Measurements from ENCODE around the gene CA14.

The CA14 gene

GRCh38 chr1:150268705-150269403 is 11.3 kb downstream of the CA14 start, which contains the start of gene APH1A:
APH1A (minus strand) TSS chr1:150269016; CDS start chr1:150268810, 206 bp downstream.
- peak within 1 kb of the TSS; percentile 85 for H3K4me2 ChIP-seq (ENCODE audit: low read depth, low read length, poor library complexity, severe bottlenecking)
- no peaks in the 10 kb centered on the region for H3K9me3 ChIP-seq (ENCODE audit: insufficient read depth, low read length)
- peaks cover 17% of the 10 kb centered on the region for H3K79me2 ChIP-seq (ENCODE audit: insufficient read depth, low read length)
- H4K20me1 ChIP-seq (ENCODE audit: low read depth, low read length): no peaks in the 10 kb centered on the region
- TF ChIP-seq CTCF (IDR thresholded peaks at IDR 0.05; ENCODE audit: insufficient read depth, low read length, poor library complexity, severe bottlenecking) (no peak), EZH2phosphoT487 (conservative IDR thresholded peaks at IDR 0.05; ENCODE audit: low read length) (no peak)
- H2AFZ ChIP-seq (ENCODE audit: low read depth, low read length, severe bottlenecking): peak within 1 kb of the TSS; percentile 95
- H3K36me3 ChIP-seq (ENCODE audit: low read length): no peaks in the 10 kb centered on the region
- H3K27ac ChIP-seq (ENCODE audit: low read depth, low read length): peak within 1 kb of the TSS; percentile 60
- H3K4me3 ChIP-seq (ENCODE audit: insufficient read depth, low read length, poor library complexity, severe bottlenecking): peak within 1 kb of the TSS; percentile 94
- H3F3A ChIP-seq (ENCODE audit: insufficient read depth): peaks cover 3% of the 10 kb centered on the region; the same call in 1 of the 2 replicates
- peak within 1 kb of the TSS; percentile 97 for H3K9ac ChIP-seq (ENCODE audit: low read length)
- no peaks in the 10 kb centered on the region for H3K27me3 ChIP-seq (ENCODE audit: low read length)
- no peaks in the 10 kb centered on the region for H3K9me2 ChIP-seq (replicated peaks; ENCODE audit: insufficient read depth, low read length)

- peak overlapping the region; percentile 85 for H3K4me2 ChIP-seq (ENCODE audit: low read depth, low read length, poor library complexity, severe bottlenecking)
- no peaks in the 10 kb centered on the region for H4K20me1 ChIP-seq (ENCODE audit: low read depth, low read length)
- no peak overlapping the region for H3K27ac ChIP-seq (ENCODE audit: low read depth, low read length)
- H2AFZ ChIP-seq (ENCODE audit: low read depth, low read length, severe bottlenecking): peak overlapping the region; percentile 95
- no peaks in the 10 kb centered on the region for H3K36me3 ChIP-seq (ENCODE audit: low read length)
- no peaks in the 10 kb centered on the region for H3K27me3 ChIP-seq (ENCODE audit: low read length)
- peaks cover 17% of the 10 kb centered on the region for H3K79me2 ChIP-seq (ENCODE audit: insufficient read depth, low read length)
- no peaks in the 10 kb centered on the region for H3K9me2 ChIP-seq (replicated peaks; ENCODE audit: insufficient read depth, low read length)
- H3K9me3 ChIP-seq (ENCODE audit: insufficient read depth, low read length): no peaks in the 10 kb centered on the region
- H3F3A ChIP-seq (ENCODE audit: insufficient read depth): peaks cover 1% of the 10 kb centered on the region; the same call in 1 of the 2 replicates
- peak overlapping the region; percentile 94 for H3K4me3 ChIP-seq (ENCODE audit: insufficient read depth, low read length, poor library complexity, severe bottlenecking)
- TF ChIP-seq CTCF (IDR thresholded peaks at IDR 0.05; ENCODE audit: insufficient read depth, low read length, poor library complexity, severe bottlenecking) (no peak), EZH2phosphoT487 (conservative IDR thresholded peaks at IDR 0.05; ENCODE audit: low read length) (no peak)
- peak overlapping the region; percentile 97 for H3K9ac ChIP-seq (ENCODE audit: low read length)
These were observed 11.9 kb downstream of the CA14 start for GRCh38 chr1:150269451-150269850.

- no peak overlapping the region for H2AFZ ChIP-seq (ENCODE audit: low read depth, low read length, severe bottlenecking)
- H3K4me2 ChIP-seq (ENCODE audit: low read depth, low read length, poor library complexity, severe bottlenecking): no peak overlapping the region
- H3F3A ChIP-seq (ENCODE audit: insufficient read depth): no peaks in the 10 kb centered on the region
- H3K27me3 ChIP-seq (ENCODE audit: low read length): no peaks in the 10 kb centered on the region
- H3K4me3 ChIP-seq (ENCODE audit: insufficient read depth, low read length, poor library complexity, severe bottlenecking): no peak overlapping the region
- H3K9ac ChIP-seq (ENCODE audit: low read length): no peak overlapping the region
- H3K9me3 ChIP-seq (ENCODE audit: insufficient read depth, low read length): no peaks in the 10 kb centered on the region
- H4K20me1 ChIP-seq (ENCODE audit: low read depth, low read length): no peaks in the 10 kb centered on the region
- no peak for TF ChIP-seq CTCF (IDR thresholded peaks at IDR 0.05; ENCODE audit: insufficient read depth, low read length, poor library complexity, severe bottlenecking)
- no peak for TF ChIP-seq EZH2phosphoT487 (conservative IDR thresholded peaks at IDR 0.05; ENCODE audit: low read length)
- H3K27ac ChIP-seq (ENCODE audit: low read depth, low read length): no peak overlapping the region
- no peaks in the 10 kb centered on the region for H3K9me2 ChIP-seq (replicated peaks; ENCODE audit: insufficient read depth, low read length)
- no peaks in the 10 kb centered on the region for H3K36me3 ChIP-seq (ENCODE audit: low read length)
- peaks cover 17% of the 10 kb centered on the region for H3K79me2 ChIP-seq (ENCODE audit: insufficient read depth, low read length)
These were observed 13.9 kb downstream of the CA14 start for GRCh38 chr1:150271291-150271959.

Data from SU-DHL-6 (cell line).